HG03108 (cell line): ENCODE data around the gene AOAH.

Source experiments
- ATAC-seq: cut with Tn5 transposase; IDR thresholded peaks from one replicate; pipeline ENCODE4 v1.9.1; 2021; ENCODE audit warnings: moderate library complexity; ENCODE audit not compliant: unreplicated experiment

AOAH gene, protein sequence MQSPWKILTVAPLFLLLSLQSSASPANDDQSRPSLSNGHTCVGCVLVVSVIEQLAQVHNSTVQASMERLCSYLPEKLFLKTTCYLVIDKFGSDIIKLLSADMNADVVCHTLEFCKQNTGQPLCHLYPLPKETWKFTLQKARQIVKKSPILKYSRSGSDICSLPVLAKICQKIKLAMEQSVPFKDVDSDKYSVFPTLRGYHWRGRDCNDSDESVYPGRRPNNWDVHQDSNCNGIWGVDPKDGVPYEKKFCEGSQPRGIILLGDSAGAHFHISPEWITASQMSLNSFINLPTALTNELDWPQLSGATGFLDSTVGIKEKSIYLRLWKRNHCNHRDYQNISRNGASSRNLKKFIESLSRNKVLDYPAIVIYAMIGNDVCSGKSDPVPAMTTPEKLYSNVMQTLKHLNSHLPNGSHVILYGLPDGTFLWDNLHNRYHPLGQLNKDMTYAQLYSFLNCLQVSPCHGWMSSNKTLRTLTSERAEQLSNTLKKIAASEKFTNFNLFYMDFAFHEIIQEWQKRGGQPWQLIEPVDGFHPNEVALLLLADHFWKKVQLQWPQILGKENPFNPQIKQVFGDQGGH

DNA sequence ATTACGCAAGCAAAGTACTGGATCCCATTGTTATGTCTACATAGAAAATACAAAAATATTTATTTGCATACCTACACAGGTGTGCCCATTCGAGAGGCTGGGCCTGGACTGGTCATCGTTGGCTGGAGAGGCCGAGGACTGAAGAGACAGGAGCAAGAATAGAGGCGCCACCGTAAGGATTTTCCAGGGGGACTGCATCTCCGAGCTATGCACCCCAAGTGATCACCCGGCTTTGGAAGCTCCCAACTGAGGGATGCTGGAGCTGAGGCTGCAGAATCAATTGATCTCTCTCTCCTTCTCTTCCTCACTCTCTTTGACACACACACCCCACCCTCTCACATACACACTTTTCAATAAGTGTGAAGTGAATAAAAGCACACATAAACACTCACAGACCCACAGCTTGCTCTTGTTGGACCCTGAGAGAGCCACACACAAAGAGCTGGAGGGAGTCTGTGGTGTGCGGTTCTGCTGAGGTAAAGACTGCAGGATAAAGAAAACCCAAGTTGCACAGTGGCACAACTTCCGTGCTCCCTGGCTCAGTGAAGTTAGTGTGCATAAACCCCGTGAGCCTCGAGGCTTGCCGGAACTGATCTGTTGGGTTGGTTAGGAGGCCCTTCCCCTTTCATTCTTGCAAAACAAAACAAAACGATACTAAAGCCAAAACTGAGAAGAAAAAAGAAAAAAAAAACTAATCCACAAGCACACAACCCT lies at the start of gene AOAH:
Gene AOAH, minus strand, starts transcription at position 544 of the 714 bp plus-strand sequence. Its CDS starts 346 bp downstream, at position 198.
- peak; percentile 89 for ATAC-seq

GRCh38 chr7:36766451-36766850 lies 42.2 kb upstream of the AOAH start:
- ATAC-seq, result no peak

DNA sequence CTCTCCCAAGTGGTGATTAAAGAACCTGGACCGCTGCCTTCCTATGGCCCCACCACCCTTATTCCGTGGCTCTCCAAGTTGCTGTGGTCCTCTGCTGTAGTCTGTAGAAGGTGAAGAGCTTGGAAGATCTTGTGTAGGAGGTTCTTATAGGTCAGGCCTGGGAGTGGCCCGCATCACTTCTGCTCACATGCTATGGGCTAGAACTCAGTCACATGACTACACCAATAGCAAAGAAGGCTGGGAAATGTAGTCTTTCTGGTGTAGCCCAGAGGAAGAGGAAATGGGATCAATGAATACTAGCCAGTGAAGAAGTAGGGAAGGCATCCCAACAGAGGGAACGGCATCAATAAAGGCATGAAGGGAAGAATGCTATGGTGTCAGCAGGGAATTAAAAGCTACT lies 41.3 kb upstream of the AOAH start:
- no peak for ATAC-seq

GRCh38 chr7:36764929-36765328 lies 40.6 kb upstream of the AOAH start:
- no peak for ATAC-seq

- no peak for ATAC-seq
These were observed 39.0 kb upstream of the AOAH start for GRCh38 chr7:36763132-36763816.

GRCh38 chr7:36762394-36762793 lies 38.1 kb upstream of the AOAH start:
- no peak for ATAC-seq

DNA sequence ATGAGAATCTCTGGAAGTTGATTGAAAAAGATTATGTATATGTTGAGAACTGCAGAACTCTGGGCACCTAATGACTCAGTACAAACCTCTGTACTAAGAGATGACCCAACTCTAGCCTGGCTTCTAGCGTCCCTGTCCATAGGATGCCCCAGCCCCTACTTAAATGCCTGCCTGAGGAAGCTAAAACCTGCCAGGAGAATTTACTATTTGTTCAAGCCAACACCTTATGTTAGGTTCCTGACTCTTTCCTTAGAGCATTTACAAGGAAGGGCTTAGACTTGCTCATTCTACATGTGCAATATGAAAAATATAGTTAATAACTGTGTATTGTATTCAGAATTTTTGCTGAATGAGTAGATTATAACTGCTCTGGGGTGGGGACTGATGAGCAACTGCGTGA lies 37.5 kb upstream of the AOAH start:
- no peak for ATAC-seq

DNA sequence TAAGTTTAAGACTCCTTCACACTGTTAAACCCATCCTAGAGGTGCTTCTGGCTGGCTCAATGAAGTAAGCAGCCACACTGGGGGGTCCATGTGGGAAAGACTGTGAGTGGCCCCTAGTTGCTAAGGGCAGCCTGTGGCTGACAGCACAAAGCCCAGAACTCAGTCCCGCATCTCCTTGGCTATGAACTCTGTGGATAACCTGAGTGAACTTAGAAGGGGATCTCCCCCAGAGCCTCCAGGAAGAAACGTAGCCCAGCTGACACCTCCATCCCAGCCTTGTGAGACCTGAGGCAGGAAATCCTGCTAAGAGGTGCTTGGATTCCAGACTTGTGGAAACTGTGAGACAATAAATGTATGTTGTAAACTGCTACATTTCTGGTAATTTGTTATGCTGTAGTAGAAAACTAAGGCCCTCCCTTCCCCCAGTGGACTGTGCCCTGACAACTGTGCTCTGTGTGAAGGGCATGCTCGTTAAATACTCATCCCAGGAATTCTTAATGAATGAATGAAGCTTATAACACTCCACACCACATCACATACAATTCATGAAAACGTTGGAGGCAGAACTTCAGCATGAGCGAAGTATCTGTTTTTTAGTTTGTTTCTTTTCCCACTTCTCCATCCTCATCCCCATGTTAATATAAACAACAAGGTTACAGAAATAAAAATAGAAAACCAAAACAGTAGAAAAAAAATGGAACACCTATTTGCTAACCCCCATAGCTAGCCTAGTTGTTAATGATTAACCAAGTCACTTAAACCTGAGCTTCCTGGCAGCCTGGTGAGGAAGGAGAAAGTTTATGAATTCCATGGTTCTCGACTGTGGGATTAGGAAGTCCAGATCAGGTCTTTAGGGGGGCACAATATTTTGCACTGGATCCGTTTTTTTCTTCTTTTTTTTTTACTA lies 36.8 kb upstream of the AOAH start:
- ATAC-seq, result no peak

DNA sequence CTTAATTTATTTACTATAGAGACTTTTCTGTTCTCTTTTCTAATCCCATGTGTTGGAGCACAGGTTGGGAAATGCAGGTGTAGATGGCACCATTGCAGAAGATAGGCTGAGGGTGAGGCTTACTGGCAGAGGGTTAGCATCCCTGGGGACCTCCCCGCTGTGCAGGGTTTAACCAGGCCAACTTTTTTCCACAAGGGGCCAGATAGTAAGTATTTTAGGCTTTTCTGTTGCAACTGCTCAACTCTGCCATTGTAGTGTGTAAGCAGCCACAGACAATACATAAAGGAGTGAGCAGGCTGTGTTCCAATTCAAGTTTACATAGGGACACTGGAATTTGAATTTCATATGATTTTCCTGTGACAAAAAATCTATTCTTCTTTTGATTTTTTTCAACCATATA lies 34.6 kb upstream of the AOAH start:
- no peak for ATAC-seq

GRCh38 chr7:36755484-36755883 lies 31.2 kb upstream of the AOAH start:
- ATAC-seq, result no peak

- ATAC-seq, result no peak
These were observed 27.9 kb upstream of the AOAH start for GRCh38 chr7:36752026-36752711.

- no peak for ATAC-seq
These were observed 26.2 kb upstream of the AOAH start for GRCh38 chr7:36750451-36750850.

DNA sequence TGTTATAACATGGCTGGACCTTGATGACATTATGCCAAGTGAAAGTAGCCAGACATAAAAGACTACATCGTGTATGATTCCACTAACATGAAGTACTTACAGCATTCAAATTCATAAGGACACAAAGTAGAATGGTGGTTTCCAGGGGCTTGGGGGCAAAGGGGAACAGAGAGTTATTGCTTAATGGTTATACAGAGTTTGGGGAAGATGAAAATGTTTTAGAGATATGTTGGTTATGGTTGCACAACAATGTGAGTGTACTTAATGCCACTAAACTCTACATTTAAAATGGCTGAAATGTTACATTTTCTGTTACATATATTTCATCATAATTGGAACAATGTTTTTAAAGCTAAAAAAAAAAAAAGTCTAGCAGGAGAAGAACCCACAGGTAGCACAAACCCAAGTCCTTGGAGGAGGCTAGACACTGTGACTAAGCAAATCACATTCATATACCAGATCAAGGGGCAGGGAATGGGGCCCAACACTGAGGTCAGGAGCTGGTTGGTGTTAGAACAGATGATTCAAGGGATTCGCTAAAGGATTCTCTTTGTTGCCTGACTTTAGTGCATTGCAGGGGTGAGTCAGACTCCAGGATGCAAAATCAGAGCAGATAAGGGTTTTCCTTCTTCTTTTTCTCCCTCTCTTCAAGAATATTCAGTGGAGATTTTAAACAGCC lies 25.1 kb upstream of the AOAH start:
- ATAC-seq, result no peak

- peak; percentile 47 for ATAC-seq
These were observed 23.8 kb upstream of the AOAH start for GRCh38 chr7:36748017-36748487.

- ATAC-seq, result no peak
These were observed 23.2 kb upstream of the AOAH start for GRCh38 chr7:36747280-36748016.

DNA sequence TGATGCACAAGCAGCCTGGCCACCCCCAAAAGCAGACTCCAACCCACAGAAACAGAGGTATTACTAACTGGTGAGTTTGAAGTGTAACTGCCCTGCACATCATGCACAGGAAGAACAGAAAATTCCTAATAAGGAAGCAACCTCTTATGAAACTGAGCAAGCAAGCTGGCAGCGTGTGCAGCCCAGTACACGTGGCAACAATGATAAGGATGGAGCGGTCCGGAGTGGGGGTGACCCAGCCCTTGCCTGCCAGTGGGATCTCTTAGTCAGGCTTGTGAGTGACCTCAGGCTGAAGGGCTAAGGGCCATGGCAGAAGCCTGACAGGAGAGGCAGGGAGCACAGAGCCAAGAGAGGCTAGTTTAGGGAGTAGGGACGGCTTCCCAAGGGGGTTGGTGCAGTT lies 22.1 kb upstream of the AOAH start:
- no peak for ATAC-seq

- ATAC-seq, result peak; percentile 57
These were observed 18.8 kb upstream of the AOAH start for GRCh38 chr7:36742911-36743775.
